GM18498 (cell line): Measurements from ENCODE around the gene TLE3.

Source experiments
- ATAC-seq: cut with Tn5 transposase; IDR thresholded peaks from one replicate; pipeline ENCODE4 v1.9.1; 2021; ENCODE audit warnings: mild to moderate bottlenecking, moderate library complexity; ENCODE audit not compliant: unreplicated experiment

The TLE3 gene

DNA sequence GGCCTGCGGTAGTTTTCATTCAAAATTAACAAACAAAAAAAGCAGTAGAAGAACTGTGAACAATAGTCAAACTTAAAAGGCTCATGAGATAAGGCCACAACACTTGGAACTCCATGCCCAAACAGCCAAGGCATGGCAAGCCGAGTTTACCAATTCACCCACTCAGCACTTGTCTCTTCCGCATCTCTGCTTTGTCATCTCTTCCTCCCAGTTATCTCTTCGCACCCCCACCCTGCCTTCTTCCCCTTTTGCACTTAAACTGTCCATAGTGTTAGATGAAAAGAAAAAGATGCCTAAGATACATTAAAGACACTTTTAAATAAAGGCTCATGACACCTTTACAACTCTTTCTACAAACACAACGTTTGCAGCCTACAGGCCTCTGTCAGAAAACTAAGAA lies 11.1 kb downstream of the TLE3 start:
- ATAC-seq: no peak

DNA sequence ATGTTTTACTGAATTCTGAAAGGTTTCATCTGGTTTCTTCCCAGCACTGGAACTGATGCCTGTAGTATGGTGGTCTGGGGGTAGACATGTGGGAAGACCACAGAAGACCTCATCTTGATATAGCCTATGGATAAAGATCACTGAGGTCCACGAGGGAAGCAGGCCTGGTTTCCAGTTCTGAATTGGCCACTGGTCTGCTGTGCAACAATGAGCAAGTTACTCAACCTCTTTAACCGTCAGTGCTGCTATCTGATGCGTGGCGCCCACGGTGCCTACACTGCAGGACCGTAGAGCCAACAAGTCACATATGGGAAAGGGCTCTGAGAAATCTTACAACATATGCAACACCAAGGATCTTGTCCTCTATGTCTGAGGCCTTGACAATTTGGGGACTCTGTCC lies 13.3 kb downstream of the TLE3 start:
- no peak for ATAC-seq

- ATAC-seq: no peak
Measured at GRCh38 chr15:70083946-70084345, 13.8 kb downstream of the TLE3 start.

GRCh38 chr15:70083418-70083817 lies 14.3 kb downstream of the TLE3 start:
- no peak for ATAC-seq

GRCh38 chr15:70082281-70082900 lies 15.3 kb downstream of the TLE3 start:
- no peak for ATAC-seq

GRCh38 chr15:70081612-70082011 lies 16.1 kb downstream of the TLE3 start:
- no peak for ATAC-seq

GRCh38 chr15:70080347-70080746 lies 17.4 kb downstream of the TLE3 start:
- no peak for ATAC-seq

- no peak for ATAC-seq
Measured at GRCh38 chr15:70079888-70080287, 17.8 kb downstream of the TLE3 start.

DNA sequence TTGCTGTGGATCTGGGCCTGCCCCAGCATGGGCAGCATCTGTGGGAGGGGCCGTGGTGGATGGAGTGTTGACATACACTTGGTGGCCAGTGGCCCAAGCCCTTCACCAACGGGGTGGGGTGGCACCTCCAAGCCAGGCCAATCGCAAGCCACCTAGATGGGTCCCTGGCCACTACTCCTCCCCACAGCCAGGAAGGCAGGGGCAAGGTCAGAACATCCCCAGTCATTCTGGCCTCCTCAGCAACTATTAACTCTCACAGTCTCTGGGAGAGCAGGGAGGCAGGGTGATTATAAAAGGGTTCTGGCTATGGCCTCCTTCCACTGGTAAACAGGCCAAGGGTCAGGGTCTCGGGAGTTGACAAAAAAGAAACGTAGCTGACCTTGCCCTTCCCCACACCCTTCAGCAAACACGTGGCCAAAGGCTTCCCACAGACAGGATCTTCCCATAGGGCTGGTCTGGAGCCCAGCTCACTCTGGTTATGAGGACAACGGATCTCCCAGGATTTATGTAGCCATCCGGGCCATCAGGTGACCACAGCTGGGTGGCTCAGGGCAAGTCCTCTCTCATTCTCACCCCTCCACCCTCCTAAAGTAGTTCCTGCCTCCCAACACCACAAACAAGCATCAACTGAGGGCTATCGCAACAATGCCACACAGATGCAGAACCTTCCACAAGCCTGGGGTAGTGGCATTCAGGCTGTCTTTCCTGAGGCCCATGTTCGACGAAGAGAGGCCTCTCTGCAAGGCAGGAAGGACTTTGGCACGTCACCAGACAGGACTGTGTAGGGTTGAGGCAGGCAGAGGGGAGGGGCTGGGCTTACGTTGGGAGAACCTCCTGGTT lies 18.9 kb downstream of the TLE3 start:
- no peak for ATAC-seq

GRCh38 chr15:70077188-70078147 lies 20.2 kb downstream of the TLE3 start:
- ATAC-seq: no peak

DNA sequence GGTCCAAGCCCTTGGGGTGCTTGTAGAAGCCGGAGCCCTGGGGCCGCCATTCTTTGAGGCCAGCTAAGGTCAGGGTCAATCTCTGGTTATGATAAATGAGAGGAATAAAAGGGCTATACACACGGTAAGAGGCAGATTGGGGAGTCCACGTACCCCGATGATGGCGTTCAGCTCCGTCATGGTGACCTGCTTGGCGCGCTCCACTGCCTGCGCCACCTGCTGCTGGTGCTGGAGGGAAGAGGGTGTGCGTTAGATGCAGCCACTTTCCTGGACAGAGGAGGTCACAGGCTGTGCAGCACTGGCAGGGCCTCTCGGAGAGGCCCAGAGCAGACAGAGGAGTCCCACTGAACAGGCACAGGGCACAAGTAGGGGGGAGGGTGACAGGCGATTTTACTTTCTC lies 23.3 kb downstream of the TLE3 start:
- ATAC-seq: no peak

GRCh38 chr15:70072479-70072878 lies 25.2 kb downstream of the TLE3 start:
- no peak for ATAC-seq

GRCh38 chr15:70071799-70072198 lies 25.9 kb downstream of the TLE3 start:
- no peak for ATAC-seq

- ATAC-seq: no peak
Measured at GRCh38 chr15:70069716-70070115, 28.0 kb downstream of the TLE3 start.

- no peak for ATAC-seq
Measured at GRCh38 chr15:70068783-70069565, 28.7 kb downstream of the TLE3 start.

GRCh38 chr15:70067681-70068080 lies 30.0 kb downstream of the TLE3 start:
- ATAC-seq: no peak

DNA sequence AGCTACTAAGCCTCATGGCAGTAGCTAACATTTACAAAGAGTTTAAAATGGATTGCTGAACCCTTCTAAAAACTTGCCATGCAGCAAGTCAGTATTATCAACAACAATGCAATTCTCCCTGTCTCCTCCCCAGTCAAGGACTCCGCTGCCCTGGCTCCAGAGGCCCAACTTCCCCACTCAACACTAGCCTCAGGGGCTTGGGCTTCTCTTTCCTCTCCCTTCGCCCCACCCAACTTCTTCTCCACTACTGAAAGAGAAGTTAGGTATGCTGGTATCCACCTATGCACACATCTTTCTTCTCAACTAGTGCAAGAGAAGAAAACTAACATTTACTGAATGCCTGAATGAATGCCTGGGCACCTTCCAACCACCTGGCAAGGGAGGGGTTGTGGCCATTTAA lies 30.7 kb downstream of the TLE3 start:
- no peak for ATAC-seq

DNA sequence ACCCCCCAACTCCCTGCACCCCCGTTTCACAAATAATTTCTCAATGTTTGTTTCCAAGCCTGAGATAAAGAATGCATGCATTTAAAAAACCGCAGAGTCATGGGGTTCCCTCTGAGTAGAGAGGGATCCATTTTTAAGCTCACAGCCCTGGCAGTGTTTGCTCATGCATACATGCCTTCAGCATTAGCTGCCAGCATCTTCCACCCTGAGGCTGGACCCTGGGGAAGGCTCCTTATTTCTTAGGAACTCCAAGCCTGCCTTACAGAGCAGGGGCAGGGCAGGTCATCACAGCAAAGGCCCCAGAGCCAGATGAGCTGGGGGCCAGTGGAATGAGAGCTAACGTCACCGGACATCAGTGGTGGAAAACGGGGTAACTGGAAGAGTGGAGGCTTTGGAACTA lies 31.3 kb downstream of the TLE3 start:
- no peak for ATAC-seq

- no peak for ATAC-seq
Measured at GRCh38 chr15:70066004-70066403, 31.7 kb downstream of the TLE3 start.

DNA sequence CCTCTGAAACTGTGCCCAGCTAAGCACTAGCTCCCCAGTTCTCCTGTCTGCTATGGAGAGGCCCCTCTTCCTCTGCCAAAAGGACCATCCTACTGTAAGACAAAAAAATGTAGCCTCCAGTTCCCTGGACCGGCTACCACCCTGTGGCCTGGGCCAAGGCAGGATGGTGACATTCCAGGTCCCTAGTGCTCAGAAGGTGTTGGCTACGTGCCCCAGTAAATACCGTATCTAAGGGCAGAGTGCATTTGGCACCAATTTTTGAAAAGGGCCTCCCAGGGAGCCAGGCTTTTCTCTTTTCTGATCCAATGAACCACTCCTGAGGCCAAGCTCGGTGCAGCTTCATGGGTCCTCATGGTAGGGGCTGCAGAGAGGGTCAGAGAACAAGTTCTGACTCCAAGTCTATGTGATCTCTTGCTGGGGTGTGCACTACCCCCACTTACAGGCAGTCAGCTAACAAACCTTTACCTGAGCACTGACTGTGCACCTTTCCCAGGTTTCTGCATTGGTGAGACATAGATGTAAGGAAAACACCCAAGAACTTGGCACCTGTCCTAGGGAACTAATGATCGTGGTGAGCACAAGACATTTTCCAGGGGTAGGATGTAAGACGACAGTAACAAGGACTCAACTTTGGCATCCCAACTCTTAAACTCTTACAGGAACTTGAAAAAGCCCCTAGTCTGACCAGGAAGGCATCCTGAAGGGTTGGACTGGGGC lies 32.6 kb downstream of the TLE3 start:
- no peak for ATAC-seq
